HG02943 (cell line): Measurements from ENCODE around the gene SET.
A peak's percentile ranks its signal among the peaks of the same experiment; 100 is the strongest.

ENCODE experiments used
- ATAC-seq: cut with Tn5 transposase; IDR thresholded peaks from one replicate; pipeline ENCODE4 v1.9.1; 2021; ENCODE audit warnings: mild to moderate bottlenecking, low read depth, moderate library complexity; ENCODE audit not compliant: unreplicated experiment

The SET gene

DNA sequence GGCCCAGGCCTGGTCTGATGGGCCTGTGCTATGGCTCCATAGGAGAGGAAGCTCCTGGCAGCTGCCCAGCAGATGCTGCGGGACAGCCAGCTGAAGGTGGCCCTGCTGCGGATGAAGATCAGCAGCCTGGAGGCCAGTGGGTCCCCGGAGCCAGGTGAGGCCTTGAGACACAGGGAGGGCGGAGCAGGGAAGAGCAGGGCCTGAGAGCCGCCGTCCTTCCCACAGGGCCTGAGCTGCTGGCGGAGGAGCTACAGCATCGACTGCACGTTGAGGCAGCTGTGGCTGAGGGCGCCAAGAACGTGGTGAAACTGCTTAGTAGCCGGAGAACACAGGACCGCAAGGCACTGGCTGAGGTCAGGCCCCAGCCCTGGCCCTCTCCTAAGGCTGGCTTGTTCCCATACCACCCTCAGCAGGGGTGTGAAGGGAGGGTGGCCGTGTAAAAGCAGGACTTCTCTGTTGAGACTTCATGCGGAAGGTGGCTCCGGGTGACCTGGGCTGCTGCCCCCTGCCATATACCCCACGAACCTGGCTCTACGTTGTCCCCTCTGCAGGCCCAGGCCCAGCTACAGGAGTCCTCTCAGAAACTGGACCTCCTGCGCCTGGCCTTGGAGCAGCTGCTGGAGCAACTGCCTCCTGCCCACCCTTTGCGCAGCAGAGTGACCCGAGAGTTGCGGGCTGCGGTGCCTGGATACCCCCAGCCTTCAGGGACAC, 17.8 kb downstream of the SET start:
- ATAC-seq: no peak

DNA sequence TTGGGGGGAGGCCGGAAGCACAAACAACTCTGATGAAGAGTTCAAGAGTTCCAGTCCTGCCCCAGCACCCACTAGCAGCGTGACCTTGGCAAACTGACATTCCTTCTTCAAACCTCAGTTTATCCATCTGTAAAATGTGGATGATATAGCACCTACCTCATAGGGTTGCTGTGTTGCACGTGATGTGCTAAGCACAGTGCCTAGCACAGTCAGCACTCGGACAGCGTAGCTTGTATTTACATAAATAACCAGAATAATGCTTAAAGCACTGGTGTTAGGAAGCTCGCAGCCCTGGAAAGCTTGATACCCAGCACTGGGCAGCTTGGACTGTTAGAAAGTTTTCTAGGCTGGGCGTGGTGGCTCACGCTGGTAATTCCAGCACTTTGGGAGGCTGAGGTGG, 18.4 kb downstream of the SET start:
- ATAC-seq: no peak

DNA sequence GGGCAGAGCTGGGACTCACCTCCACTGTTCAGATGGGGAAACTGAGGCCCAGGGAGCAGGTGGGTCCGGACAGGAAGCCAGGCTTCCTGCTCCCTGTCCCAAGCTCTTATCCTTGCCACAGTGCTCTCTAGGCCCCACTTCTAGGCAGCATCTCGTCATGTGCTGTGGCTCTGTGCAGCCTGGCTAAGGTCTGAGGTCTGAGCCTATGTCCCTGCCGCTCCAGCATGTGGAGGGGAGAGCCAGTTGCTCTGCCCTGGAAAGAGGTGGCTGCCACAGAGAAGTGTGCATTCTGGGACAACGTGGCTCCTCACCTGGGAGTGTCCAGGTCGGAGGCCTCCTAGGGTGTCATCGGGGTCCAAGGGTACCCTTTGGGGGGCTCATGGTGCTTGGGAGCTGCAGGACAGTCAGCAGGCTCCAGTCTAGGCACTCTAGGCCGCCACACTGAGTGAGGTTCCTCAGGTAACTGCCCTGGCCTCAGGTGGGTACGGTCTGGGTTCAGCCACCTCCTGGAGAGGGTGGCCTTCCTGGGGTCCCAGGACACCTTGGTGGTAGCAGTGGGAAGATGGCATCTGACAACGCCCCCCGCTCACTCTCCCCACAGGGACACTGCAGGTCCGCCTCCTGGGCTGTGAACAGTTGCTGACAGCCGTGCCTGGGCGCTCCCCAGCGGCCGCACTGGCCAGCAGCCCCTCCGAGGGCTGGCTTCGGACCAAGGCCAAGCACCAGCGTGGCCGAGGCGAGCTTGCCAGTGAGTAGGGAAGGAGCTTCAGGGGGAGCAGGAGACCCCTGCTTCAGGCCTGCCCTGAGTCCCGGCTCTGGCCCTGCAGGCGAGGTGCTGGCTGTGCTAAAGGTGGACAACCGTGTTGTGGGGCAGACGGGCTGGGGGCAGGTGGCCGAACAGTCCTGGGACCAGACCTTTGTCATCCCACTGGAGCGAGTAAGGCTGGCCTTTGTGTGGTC, 23.7 kb downstream of the SET start:
- no peak for ATAC-seq

DNA sequence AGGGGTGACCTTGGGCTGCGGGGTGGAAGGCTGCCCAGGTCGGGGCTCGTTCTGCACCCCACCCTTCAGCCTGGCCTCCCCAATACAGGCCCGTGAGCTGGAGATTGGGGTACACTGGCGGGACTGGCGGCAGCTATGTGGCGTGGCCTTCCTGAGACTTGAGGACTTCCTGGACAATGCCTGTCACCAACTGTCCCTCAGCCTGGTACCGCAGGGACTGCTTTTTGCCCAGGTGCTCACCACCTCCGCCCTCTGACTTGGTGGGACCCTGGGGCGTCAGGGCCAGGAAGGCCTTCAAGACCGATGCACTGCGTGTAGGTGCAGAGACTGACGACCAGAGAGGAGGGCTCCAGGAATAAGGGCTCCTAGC, 24.4 kb downstream of the SET start:
- no peak for ATAC-seq

DNA sequence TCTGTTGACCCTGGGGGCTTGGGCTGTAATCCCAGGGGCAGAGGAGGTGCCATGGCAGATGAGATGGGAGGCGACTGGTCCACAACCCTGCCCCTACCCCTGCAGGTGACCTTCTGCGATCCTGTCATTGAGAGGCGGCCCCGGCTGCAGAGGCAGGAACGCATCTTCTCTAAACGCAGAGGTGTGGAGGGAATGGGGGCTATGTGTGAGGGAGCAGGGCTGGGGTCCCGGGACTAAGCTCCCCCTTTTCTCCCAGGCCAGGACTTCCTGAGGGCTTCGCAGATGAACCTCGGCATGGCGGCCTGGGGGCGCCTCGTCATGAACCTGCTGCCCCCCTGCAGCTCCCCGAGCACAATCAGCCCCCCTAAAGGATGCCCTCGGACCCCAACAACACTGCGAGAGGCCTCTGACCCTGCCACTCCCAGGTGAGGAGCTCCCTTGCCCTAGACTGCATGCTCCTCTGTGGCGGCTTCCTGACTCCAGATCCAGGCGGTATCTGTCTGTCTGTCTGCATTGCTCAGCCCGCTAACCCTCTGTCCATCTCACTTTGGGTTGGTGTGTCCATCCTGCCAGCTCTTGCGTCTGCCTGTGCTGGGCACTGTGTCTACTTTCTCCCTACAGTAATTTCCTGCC, 25.0 kb downstream of the SET start:
- ATAC-seq: no peak

DNA sequence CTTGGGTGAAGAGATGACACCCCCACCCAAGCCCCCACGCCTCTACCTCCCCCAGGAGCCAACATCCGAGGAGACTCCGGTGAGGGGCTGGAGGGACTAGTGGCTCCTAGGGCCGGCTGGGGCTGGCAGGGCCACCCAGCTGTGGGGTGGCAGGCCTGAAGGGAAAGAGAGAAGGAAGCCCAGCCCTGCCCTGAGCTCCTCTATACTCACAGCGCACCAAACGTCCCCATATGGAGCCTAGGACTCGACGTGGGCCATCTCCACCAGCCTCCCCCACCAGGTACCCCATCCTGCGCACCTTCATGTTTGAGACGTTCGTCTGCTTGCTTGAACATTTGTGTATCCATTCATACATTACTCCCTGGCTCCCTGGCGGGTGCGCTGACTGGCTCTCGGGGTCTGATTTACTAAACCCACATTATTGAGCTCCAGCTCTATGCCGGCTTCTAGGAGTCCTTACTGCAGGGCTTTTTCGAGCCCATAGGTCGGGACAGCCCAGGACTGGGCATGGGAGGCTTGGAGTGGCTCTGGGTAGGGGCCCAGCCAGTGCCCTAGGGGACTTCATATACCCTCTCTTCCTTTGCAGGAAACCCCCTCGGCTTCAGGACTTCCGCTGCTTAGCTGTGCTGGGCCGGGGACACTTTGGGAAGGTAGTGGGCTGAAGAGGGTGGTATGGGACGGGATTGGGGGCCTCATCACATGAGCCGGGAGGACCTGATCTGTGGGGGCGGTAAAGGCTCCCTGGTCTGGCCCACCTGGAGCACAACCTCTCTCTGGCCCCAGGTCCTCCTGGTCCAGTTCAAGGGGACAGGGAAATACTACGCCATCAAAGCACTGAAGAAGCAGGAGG, 25.8 kb downstream of the SET start:
- ATAC-seq: no peak

DNA sequence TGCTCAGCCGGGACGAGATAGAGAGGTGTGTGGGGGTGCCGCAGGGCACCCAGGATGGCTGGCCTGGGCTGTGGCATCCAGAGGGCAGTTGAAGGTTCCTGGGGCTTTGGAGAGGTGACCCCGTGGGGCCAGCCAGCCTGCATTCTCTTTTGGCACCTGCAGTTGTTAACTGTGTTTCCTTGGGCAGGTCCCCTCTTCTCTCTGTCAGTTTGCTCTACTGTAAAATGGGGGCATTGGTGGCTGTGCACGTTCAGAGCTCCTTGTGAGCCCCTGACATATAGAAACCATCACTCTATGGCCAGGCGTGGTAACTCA, 26.4 kb downstream of the SET start:
- ATAC-seq: no peak

DNA sequence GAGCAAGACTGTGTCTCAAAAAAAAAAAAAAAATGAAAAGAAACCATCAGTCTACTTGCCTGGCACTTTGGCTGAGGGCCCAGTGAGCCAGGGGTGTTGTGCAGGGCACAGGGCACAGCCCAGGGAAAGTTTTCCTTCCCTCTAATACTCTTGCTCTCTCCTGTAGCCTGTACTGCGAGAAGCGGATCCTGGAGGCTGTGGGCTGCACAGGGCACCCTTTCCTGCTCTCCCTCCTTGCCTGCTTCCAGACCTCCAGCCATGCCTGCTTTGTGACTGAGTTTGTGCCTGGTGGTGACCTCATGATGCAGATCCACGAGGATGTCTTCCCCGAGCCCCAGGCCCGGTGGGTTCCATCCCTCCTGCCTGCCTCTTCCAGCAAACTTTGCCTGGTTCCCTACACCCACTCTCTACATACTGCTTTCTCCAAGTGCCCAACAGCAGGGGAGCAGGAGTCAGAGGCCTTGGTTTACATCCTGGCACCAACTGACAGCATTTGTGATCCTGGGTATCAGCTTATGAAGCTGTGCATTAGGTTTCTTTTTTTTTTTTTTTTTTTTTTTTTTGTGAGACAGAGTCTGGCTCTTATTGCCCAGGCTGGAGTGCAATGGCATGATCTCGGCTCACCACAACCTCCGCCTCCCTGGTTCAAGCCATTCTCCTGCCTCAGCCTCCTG, 27.7 kb downstream of the SET start:
- no peak for ATAC-seq

DNA sequence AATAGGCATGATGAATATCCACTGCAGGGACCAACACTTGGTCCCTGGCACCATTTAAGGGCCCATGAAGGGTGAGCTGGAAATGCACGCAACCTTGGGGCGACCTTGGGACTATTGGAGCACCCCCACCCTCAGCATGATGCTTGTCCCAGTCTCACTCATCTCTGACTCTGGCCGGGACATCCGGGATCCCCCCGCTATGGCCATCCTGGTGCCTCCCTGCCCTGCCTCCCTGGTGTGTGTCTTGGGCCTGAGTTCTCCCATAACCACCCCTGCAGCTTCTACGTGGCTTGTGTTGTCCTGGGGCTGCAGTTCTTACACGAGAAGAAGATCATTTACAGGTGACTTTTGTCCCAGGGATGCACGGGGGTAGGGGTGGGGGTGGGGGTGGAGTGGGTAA, 29.0 kb downstream of the SET start:
- no peak for ATAC-seq

DNA sequence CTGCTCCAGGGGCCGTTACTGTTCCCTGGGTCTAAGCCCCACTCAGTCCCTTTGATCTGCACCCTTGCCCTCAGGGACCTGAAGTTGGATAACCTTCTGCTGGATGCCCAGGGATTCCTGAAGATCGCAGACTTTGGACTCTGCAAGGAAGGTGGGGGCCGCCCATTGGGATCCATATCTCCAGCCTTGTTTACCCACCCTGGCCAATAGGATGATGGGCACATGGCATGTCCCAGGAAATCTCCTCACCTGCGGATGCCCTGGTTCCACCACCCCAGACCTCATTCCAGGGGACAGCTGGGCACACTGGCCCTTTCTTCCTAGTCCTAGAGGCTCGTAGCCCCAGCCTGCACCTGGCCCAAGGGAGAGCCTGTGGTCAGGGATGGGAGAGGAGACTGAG, 29.5 kb downstream of the SET start:
- ATAC-seq: no peak

DNA sequence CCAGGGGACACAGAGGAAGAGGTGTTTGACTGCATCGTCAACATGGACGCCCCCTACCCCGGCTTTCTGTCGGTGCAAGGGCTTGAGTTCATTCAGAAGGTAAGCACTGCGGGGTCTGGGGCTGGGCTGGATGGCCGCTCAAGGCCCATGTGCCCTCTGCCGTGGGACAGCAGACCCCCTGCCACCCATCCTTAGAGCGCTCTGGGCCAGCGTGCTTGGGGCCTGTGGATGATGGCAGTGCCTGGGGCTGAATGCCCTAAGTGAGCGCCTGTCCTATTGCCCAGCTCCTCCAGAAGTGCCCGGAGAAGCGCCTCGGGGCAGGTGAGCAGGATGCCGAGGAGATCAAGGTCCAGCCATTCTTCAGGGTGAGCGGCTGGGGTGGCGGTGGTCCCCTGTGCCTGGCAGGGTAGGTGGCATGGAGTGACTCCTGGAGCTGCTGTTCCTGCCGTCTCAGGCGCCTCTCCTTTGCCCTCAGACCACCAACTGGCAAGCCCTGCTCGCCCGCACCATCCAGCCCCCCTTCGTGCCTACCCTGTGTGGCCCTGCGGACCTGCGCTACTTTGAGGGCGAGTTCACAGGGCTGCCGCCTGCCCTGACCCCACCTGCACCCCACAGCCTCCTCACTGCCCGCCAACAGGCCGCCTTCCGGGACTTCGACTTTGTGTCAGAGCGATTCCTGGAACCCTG, 31.0 kb downstream of the SET start:
- no peak for ATAC-seq

DNA sequence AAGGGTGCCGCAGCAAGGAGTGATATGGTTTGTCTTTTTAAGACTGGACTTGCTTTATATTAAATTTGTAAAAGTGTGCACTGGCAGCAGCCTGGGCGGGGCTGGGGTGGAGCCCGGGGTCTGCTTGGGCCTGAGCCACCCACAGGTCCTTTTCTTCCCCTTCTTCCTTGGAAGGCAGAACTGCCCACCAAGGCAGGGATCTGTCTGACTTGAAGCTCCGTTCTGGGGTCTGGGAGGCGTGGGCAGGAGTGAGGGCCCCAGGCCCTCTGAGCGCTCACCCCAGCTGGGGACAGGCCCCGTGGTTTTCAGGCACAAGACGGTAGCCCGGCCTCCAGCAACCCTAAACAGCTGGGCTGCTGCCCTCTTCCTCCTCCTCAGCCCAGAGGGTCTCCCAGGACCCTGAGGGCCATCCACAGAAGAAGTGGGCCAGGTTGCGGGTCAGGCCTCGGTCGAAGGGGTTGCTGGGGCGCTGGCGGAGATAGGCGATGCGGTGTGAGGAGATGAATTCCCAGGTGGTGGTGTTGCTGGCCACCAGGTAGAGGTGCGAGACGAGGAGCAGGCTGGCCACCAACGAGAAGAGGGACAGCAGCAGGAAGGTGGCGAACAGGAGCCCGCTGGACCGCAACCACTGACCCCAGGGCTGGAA, 31.9 kb downstream of the SET start:
- no peak for ATAC-seq

DNA sequence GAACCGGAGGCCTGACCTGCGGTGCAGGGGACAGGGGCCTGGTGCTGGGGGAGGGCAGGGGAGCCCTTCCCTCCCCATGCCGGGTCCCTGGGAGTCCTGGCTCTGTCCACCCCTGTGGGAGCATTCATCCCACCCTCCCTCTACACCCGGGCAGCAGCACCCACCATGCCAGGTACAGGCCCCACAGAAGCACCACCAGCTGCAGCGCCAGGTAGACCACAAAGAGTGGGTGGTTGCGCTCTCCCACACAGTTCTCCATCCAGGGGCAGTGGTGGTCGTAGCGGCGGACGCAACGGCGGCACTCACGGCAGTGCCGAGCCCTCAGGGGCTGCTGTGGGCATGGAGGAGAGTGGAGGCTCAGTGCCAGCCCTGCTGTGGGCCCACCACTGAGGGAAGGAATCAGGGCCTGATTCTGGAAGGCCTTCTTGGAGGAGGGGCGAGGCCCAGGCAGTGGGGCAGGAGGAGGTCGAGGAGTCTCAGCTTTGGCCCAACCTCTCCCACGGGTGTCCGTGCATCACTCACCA, 32.5 kb downstream of the SET start:
- ATAC-seq: no peak

DNA sequence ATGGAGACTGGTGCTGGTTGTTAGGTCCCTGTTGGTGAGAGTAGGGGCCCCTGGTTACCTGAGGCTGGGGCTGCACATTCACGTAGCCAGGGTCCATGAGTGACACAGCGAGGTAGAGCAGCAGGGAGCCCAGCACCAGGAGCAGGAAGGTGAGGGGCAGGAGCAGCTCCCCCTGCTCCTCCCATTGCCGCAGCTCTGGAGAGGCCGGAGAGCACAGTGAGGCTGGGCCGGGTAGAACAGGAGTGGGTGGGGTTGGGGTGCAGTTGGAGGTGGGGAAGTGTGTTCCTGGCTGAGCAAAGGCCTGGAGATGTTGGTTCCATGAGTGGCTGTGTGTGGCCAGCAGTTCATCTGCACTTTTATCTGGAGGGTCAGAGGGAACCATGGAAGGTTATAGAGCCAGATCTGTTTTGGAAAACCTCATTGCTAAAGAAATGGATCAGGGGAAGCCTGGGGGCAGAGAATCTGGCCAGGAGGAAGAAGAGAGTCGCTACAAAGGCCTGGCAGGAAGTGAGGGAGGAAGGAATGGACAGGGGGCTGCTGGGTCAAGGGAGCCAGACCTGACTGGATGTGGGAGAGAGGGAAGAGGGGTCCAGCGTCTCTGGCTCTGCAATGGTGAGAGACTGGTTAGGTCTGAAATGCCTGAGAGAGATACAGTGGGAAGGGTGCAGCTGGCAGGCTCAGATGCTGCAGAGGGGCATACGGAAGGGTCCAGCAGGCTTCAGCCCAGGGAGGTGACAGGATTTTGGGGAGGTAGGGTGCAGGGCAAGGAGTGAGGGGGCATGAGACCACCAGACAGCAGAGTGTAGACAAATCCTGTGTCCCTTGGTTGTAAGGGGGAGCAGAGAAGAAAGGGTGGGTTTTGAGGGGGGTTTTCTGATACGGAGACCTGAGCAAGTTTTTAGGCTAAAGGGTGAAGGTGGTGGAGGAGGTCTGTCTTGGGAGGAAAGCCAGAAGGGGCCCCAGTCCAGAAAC, 33.6 kb downstream of the SET start:
- no peak for ATAC-seq

DNA sequence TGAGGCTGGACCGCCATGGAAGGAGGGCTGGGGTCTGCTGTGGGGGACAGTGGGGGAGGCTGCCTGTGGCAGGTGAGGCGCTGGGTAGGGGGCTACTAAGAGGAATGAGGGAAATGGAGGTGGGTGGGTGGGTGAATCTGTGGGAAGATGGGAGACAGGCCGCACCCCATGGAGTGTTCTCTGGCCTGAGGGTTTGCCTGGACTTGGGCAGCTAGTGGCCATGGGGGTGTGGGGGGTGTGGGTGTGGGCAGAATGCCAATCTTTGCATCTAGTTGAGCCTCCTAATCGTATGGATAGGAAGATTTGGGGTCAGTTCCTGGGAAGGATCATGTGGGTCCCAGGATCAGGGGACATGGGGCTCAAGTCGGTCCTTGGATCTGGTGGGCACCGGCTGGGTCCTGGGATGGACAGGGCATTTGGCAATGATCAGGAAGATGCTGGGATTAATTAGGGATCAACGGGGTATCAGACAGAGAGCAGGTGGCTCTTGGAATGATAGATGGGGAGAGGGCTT, 34.4 kb downstream of the SET start:
- ATAC-seq: no peak

DNA sequence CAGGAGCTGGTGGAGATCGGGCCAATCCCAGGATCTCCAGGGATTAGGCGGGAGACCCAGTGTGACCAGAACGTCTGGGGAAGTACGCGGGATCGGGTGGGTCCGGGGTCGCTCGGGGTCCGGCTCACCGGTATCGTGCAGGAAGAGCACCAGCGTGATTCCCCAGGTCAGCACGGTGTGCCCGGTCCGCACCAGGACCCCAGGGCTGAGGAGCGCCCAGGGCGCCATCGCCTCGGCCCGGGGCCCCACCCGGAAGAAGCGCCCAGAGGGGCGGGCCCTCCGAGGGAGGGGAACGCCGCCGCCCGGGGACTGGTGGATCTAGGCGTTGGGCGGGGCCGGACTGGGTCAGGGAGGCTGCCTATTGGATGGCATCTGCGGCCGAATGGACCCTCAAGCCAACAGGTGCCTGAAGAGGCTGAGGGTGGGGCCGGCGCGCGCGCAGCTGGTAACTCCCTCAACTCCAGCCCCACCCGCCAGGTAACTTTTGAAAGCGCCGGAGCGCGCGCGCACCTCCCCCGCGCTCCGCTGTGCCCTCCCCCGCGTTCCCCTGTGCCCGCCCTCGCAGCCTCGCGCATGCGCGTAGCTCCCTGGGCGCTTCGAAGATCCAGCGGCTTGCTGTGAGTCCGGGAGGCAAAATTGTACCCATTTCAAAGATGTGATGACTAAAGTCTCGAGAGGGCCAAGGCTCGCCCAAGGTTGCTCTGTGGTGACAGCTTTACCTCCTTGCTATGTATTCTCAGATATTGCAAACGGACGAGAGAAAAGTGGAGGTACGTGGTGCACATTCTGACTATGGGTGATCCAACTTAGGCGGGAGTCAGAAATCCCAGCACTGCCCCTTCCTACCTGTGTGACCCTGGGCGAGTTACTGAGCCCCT, 35.1 kb downstream of the SET start, which contains the start of gene ZDHHC12:
ZDHHC12 (minus strand) TSS at position 262 of the 878 bp plus-strand sequence; CDS start at position 228, 34 bp downstream.
- peak; percentile 85 for ATAC-seq
